Measurements from ENCODE around the gene SDF2.

The SDF2 gene

GRCh38 chr17:28643983-28644786 is 17.5 kb downstream of the SDF2 start:
- Histone ChIP-seq H2AFZ (ENCODE audit: low read length) (peak overlapping the region; percentile 44), H3F3A (ENCODE audit: insufficient read depth, low read length) (peaks cover 12% of the 10 kb centered on the region), H3K36me3 (replicated peaks; ENCODE audit: insufficient read depth, low read length) (peaks cover 17% of the 10 kb centered on the region), H3K27ac (ENCODE audit: low read length) (peak overlapping the region; percentile 34; the same call in 1 of the 2 replicates), H3K79me2 (ENCODE audit: low read length) (peaks cover 51% of the 10 kb centered on the region), H4K20me1 (ENCODE audit: insufficient read depth, low read length) (0 out of 2 replicates have a peak, but pooled peaks cover 4% of the 10 kb centered on the region), H3K4me2 (ENCODE audit: low read depth, low read length) (peak overlapping the region; percentile 76), H3K4me3 (ENCODE audit: low read length) (peak overlapping the region; percentile 89), H3K4me1 (ENCODE audit: low read length) (peaks cover 20% of the 10 kb centered on the region), H3K27me3 (replicated peaks; ENCODE audit: insufficient read depth, low read length) (no peaks in the 10 kb centered on the region), H3K9me3 (replicated peaks; ENCODE audit: insufficient read depth, low read length) (no peaks in the 10 kb centered on the region), H3K9ac (ENCODE audit: low read length) (peak overlapping the region; percentile 76), H3K9me2 (replicated peaks; ENCODE audit: insufficient read depth, low read length) (no peaks in the 10 kb centered on the region)
- TF ChIP-seq CTCF (IDR thresholded peaks at IDR 0.05; ENCODE audit: low read length) (peak; percentile 55), EZH2 (optimal IDR thresholded peaks at IDR 0.05; ENCODE audit: low read depth, low read length) (no peak), EZH2phosphoT487 (IDR thresholded peaks at IDR 0.05; ENCODE audit: low read length) (no peak)
- DNase-seq: peak; percentile 64

DNA sequence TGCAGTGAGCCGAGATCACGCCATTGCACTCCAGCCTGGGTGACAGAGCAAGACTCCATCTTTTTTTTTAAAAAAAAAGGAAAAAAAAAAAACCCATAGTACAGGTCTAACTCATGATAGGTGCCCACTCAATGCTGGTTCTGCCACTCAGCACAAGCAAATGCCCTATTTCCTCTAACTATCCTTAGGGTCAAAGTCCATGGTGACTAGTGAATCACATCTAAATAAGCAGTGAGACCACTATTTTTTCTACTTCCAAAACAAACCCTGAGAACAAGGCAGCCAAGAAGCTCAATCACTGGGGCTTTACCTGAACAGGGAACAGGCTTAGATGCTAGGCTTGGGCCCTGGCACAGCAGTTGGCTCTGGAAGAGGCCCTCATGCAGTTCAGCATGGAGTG is 20.1 kb downstream of the SDF2 start:
- Histone ChIP-seq H3K36me3 (replicated peaks; ENCODE audit: insufficient read depth, low read length) (peaks cover 25% of the 10 kb centered on the region), H3K9me3 (replicated peaks; ENCODE audit: insufficient read depth, low read length) (no peaks in the 10 kb centered on the region), H3K4me1 (ENCODE audit: low read length) (peaks cover 19% of the 10 kb centered on the region), H3K27me3 (replicated peaks; ENCODE audit: insufficient read depth, low read length) (no peaks in the 10 kb centered on the region), H3F3A (ENCODE audit: insufficient read depth, low read length) (peaks cover 12% of the 10 kb centered on the region), H4K20me1 (ENCODE audit: insufficient read depth, low read length) (0 out of 2 replicates have a peak, but pooled peaks cover 4% of the 10 kb centered on the region), H2AFZ (ENCODE audit: low read length) (no peak overlapping the region), H3K79me2 (ENCODE audit: low read length) (peaks cover 65% of the 10 kb centered on the region), H3K9me2 (replicated peaks; ENCODE audit: insufficient read depth, low read length) (no peaks in the 10 kb centered on the region), H3K4me3 (ENCODE audit: low read length) (no peak overlapping the region), H3K4me2 (ENCODE audit: low read depth, low read length) (no peak overlapping the region), H3K9ac (ENCODE audit: low read length) (no peak overlapping the region), H3K27ac (ENCODE audit: low read length) (no peak overlapping the region)
- DNase-seq: no peak
- TF ChIP-seq CTCF (IDR thresholded peaks at IDR 0.05; ENCODE audit: low read length): no peak
- no peak for TF ChIP-seq EZH2phosphoT487 (IDR thresholded peaks at IDR 0.05; ENCODE audit: low read length)
- no peak for TF ChIP-seq EZH2 (optimal IDR thresholded peaks at IDR 0.05; ENCODE audit: low read depth, low read length)

GRCh38 chr17:28635506-28635905 is 26.2 kb downstream of the SDF2 start:
- Histone ChIP-seq H3K27me3 (replicated peaks; ENCODE audit: insufficient read depth, low read length) (no peaks in the 10 kb centered on the region), H4K20me1 (ENCODE audit: insufficient read depth, low read length) (no peaks in the 10 kb centered on the region; the same call in 1 of the 2 replicates), H3K27ac (ENCODE audit: low read length) (no peak overlapping the region), H3K4me1 (ENCODE audit: low read length) (no peaks in the 10 kb centered on the region), H3F3A (ENCODE audit: insufficient read depth, low read length) (no peaks in the 10 kb centered on the region), H3K4me3 (ENCODE audit: low read length) (no peak overlapping the region), H3K36me3 (replicated peaks; ENCODE audit: insufficient read depth, low read length) (peaks cover 42% of the 10 kb centered on the region), H3K9me3 (replicated peaks; ENCODE audit: insufficient read depth, low read length) (no peaks in the 10 kb centered on the region), H3K4me2 (ENCODE audit: low read depth, low read length) (no peak overlapping the region), H3K9ac (ENCODE audit: low read length) (no peak overlapping the region), H2AFZ (ENCODE audit: low read length) (no peak overlapping the region), H3K79me2 (ENCODE audit: low read length) (peaks cover 55% of the 10 kb centered on the region), H3K9me2 (replicated peaks; ENCODE audit: insufficient read depth, low read length) (no peaks in the 10 kb centered on the region)
- no peak for DNase-seq
- no peak for TF ChIP-seq EZH2phosphoT487 (IDR thresholded peaks at IDR 0.05; ENCODE audit: low read length)
- TF ChIP-seq CTCF (IDR thresholded peaks at IDR 0.05; ENCODE audit: low read length): no peak
- no peak for TF ChIP-seq EZH2 (optimal IDR thresholded peaks at IDR 0.05; ENCODE audit: low read depth, low read length)
